Stimulated activated CD8-positive, alpha-beta memory T cell treated with anti-CD3 and anti-CD28 coated beads, Interleukin-15, amount 100 ng/mL, for 4 hours (primary cell): ENCODE results near the gene TCF7L2.

Source experiments
- DNase-seq, 2 donors: peaks; one replicate each; pipeline ENCODE4 v3.0.0-alpha.2; 2020; ENCODE audit warnings: low read depth in 2 of 2

TCF7L2 gene

DNA sequence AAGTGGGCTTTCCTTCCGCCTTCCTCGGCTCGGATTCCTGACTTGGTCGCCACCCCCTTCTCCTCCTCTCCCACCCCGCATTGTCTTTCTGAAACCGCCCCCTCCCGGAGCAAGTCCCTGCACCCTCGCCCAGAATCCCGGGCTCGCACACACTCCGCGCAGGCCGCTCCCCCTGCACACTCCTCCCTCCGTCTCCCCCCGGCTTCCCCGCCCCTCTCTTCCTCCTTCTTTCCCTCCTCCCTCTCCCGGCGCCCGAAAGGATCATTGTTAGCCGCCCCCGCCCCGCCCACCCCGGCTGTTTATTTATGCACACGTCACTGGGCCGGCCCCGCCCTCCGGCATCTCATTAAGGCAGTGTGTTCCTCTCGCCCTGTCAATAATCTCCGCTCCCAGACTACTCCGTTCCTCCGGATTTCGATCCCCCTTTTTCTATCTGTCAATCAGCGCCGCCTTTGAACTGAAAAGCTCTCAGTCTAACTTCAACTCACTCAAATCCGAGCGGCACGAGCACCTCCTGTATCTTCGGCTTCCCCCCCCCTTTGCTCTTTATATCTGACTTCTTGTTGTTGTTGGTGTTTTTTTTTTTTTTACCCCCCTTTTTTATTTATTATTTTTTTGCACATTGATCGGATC lies at the start of gene TCF7L2:
Gene TCF7L2, plus strand, starts transcription at position 373 of the 633 bp plus-strand sequence. CDS start 510 bp downstream, outside the sequence.
- peak; percentile 32 to 42 for DNase-seq

DNA sequence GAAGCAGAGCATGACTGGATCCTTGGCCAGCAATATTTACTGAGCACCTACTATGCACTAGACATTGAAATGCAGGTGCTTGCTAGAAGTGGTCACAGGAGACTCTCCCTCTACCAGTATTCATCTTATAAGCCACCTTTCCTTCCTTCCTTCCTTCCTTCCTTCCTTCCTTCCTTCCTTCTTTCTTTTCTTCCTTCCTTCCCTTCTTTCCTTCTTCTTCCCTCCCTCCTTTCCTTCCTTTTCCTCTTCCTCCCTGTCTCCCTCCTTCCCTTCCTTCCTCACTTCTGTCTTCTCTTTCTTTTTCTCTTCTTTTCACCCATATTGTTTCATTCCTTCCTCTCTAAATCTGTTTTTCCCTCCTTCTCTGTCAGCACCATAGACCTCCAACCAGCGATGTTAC lies 47.3 kb upstream of the TCF7L2 start:
- no peak for DNase-seq

DNA sequence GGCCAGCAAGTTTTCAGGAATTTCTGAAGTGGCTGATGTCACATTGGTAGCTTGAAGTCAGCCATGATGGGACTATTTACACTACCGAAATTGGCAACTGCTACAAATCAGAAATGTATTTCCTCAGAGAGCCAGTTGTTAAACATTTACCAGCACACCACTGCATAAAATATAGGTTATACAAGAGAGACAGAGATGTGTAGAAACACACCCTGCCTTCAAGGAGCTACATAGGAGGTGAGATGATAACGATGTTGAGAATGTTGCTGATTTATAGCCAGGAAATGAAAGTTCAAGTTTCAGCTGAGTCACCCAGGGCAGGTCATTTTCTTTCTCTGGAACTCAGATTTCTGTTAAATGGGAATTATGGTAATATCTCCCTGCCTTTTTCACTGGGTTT lies 46.0 kb upstream of the TCF7L2 start:
- no peak for DNase-seq

DNA sequence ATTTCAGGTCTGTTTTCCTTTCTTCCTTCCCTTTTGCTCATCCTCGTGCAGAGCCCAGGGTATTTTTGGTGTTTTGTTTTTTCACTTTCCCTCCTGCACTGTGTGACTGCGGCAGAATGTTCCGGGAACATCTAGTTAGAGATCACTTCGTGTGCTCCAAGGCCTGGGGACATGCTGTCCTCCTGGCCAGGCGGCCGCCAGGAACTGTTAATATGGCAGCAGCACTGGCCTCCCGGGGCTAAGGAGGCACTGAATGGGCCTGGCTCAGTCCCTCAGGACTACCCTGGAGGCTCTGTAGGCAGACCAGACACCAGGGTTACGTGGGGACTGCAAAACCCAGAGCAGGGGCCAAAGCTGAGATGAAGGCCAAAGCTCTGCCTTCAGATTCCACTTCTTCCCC lies 43.1 kb upstream of the TCF7L2 start:
- no peak for DNase-seq

DNA sequence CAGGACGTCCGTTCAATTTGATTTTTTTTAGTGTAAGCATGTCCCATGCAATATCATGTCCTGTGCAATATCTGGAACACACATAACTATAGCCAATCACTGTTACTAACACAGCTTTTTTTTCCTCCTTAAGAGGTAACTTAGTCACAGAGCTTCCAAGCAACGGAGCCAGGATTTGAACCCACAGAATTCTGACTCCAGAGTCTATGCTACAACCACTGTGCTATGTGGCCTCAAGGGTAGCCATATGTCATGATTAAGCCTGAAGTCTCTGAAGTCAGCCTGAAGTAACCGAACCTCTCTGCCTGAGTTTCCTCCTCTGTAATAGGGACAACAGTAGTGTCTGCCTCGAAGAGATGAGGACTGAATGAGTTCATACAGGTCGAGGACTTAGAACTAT lies 42.2 kb upstream of the TCF7L2 start:
- DNase-seq = no peak

DNA sequence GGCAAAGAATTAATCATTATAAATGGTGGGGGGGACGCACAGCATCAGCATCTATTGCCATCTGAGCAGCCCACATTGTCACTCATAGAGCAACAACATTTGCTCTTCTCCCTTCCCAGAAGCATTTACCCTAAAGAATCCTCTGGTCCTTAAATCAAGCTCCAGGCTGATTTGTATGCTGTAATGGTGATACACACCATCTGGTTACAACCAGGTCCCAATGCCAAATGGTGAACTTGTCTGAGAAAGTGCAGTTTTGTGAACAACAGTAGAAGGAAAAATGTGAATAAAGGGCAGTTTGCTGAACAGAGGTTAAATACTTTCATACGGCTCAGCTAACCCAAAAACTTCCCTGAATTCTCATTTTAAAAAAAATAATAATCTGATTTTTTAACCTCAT lies 38.8 kb upstream of the TCF7L2 start:
- no peak for DNase-seq

DNA sequence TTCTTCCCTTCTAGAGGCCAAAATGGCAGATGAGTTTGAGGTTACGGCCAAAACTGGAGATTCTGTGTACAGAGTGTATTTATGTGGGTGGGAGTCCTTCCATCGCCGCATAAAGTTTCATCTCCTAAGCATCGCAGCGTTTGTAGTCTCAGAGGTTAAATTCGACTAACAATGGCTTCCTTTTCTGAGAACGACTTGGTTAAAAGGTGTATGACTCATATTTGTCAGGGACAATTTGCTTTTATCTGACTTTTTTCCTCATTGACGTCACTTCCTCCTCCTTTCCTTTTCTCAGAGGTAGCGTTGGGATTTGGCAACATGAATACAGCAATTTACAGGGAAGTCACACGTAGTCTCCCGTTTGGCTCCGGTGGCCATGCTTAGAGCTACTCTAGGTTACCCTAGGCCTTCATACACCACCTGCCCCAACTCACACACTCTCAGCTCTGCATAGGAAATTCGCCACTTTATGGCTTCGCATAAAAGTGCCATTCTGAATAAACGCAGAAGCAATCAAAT lies 37.6 kb upstream of the TCF7L2 start:
- DNase-seq = no peak

DNA sequence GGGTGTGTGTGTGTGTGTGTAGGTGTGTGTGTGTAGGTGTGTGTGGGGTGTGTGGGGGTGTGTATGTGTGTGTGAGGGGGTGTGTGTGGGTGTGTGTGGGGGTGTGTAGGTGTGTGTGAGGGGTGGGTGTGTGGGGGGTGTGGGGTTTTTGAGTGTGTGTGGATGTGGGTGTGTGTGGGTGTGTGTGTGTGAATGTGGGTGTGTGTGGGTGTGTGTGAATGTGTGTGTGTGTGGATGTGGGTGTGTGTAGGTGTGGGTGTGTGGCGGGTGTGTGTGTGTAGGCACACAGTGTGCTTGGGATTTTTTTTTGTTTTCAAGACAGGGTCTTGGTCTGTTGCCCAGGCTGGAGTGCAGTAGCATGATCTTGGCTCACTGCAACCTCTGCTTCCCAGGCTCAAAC lies 36.8 kb upstream of the TCF7L2 start:
- DNase-seq = no peak

DNA sequence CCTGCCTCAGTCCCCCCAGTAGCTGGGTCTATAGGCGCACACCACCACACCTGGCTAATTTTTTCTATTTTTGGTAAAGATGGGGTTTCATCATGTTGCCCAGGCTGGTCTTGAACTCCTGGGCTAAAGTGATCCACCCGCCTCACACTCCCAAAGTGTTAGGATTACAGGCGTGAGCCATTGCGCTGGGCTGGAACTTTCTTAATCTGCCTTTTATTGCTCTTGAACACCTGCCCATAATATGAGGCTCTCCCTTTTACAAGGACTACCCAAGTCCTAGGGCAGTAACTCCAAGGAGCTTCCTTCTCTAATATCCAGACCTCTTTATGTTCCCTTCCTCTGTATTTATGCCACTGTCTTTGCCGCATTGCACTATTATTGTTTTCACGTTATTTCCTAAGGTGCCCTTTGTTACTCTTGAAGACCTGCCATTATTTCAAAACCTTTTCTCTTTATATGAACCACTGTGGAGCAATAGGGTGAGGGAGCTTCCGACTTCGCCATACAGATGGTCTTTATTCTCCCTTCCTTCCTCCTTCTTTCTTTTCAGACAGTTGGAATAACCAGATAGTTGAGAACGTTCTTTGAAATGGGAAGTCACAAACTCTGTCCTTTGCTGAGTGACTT lies 36.3 kb upstream of the TCF7L2 start:
- DNase-seq = no peak

DNA sequence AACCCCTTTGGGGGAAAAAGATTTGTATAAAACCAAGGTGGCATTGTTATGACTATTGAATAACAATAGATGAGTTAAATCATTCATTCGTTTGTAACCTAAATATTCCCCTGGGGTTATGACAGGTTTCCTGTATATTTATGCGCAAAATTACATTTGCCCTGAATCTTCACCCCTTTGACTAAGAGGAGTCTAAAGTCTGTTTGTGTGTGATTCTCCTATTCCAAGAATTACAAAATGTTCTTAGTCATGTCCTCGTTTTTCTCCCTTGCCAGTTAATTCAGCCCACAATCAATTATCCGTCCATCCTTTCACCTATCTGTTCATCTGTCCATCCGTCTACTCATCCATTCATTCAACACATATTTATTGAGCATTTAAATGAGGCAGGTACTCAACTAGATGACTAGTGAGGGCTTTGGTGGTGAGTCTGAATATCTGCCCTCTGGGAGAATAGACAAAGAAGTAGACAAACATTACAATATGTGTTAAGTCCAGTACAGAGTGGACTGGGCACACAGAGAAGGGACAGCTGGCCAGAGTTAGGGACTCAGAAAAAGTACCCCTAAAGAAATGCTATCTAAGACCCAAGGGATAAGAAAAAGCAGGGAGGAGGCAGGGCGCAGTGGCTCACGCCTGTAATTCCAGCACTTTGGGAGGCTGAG lies 35.6 kb upstream of the TCF7L2 start:
- DNase-seq = no peak

DNA sequence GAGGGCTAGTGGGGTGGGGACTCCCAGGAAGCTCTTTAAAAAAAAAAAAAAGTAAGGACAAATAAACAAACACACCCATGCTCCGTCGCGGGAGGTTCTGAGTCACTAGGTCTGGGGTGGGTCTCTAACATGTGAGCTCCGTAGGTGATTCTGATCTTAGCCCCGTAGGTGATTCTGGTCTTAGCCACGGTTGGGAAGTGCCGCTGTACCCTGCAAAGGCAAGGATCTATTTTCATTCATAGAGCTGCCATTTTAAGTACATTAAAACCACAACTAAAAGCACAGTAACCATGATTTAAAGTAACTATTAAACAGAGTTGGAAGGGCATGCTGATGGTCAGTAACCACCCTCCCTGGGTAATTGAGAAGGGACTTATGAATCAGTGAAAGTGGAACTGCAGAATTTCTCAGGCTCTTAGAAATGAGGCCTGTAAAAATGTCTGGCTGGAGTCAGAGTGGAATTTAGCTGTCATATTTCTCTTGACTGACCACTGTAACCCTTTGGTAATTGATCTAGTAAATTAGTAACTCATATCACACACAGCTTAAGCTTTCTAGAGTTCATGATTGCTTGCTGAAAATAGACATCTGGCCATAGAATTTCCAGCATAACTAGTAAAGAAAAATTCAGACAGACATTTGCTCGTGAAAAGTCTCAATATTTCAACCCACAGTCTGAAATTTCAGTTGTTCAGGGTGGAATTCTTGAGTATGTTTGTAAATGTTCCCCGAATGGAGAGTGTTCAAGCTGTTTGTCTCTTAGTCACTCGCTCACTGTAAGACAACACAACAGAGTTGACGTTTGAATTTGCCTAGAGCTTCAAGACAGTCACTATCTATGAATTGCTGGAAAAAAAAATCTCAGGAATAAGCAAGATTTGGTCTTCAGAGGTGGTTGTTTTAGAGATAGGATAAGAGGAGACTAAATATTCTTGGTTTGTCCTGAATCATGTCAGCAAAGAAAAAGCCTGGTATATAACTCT lies 34.2 kb upstream of the TCF7L2 start:
- no peak for DNase-seq

DNA sequence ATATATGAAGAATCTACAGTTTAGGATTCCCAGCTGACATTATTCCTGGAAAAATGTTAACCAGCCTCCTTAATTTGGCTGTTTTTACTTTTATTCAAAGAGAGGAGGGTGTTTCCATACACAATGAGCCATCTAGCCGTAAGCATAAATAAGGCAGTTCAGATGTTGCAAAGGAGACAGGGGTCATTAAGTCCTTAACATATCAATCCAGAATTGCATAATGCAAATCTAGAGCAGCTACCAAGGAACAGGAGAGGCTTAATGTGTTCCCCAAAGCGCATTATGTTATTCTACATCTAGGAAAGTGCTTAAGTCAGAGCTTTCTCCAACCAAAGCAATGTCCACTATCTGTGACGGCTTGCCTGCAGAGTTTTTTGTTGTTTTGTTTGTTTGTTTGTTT lies 32.4 kb upstream of the TCF7L2 start:
- no peak for DNase-seq

DNA sequence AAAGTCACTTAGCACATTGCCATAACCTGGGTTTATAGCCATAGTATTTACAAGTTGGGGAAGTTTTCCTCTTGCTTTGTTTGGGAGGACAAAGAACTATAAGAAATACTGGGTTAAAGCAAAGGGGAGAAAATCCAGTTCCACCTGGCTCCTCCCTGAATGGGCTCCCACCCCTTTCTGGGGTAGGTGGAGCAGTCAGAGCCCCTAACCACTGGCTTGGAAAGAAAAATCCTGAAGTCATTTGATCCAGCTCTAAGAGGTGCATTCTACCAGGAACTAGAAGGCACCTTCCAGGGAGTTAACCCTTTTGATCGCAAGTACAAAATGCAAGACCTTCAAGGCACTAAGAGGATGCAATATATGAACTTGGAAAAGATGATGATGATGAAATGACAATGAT lies 31.3 kb upstream of the TCF7L2 start:
- no peak for DNase-seq

DNA sequence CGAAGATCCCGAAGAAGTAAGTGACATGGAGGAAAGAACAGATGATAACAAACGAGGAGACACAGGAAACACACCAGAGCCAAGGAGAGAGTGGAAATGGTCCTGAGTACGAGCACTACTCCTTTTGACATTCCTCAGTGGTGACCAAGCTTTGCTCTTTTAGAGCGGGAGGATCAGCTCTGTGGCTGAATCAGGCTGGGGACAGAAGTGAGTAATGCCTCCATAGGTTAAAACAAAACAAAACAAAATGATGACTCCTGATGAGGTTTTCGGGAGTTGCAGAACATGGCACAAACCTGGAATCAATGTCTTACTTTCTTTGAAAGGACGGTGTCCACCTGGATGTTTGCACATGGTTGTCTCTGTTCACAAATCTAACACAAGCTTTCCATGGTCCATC lies 30.3 kb upstream of the TCF7L2 start:
- no peak for DNase-seq

DNA sequence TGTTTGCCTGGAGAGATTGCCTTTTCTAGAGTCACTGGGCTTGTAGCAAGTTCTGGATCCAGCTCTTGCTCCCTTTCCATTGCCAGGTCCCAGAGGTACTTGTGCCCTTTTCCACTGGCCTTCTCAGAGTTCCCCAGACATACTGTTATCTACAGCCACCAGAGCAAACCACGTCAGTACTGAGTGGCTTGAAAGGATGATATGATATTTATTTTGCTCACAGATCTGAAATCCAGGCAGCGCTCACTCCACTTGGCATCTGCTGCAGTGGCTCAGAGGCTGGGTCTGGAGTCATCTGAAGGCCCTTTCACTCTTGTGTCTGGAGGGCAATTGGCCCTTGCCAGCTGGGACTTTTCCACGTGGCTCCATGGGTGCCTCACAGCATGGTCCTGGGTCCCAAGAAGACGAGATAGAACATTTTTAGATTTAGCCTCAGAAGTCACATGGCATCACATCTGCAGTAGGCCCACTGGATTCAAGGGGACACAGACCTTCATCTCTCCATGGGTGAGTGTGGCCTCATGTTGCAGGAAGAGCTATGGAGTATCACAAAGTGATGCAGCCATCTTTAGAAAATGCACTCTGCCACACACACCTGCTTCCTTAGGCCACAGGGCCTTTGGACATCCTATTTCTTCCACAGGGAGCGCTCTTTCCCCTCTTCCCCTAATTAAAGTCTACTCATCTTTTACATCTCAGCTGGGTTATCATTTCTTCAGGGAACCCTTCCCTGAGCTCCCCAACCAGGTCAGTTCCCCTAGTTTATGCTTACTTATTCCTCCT lies 22.9 kb upstream of the TCF7L2 start:
- DNase-seq = no peak

DNA sequence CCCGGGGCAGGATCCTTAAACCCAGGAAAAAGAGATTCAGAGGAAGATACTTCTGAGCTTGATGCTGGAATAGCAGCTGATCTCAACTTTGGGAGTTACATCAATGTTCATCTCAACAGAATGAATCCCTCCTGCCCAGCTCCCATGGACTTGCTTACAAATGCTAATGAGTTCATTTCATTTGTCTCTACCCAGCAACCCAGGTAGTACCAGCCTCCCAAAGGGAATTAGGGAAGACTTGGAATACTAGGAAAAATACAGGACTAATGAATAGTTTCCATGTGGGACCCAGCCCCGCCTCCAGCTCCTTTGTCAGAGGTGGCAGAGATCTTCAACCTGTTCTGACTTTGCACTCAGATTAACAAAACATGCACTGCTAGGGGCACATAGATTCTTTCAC lies 22.1 kb upstream of the TCF7L2 start:
- no peak for DNase-seq

DNA sequence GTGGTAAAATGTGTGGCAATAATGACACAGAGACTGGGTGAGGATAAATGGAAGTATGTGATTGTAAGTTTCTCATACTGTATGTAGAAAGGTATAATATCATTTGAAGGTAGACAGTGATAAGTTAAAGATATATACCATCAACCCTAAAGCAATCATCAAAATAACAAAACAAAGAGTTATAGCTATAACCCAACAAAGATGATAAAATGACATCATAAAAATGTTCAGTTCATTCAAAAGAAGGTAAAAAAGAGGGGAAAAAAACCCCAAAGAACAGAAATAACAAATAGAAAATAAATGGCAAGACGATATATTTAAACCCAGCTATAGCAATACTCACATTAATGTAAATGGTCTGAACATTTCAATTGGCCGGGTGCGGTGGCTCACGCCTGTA lies 17.4 kb upstream of the TCF7L2 start:
- no peak for DNase-seq

DNA sequence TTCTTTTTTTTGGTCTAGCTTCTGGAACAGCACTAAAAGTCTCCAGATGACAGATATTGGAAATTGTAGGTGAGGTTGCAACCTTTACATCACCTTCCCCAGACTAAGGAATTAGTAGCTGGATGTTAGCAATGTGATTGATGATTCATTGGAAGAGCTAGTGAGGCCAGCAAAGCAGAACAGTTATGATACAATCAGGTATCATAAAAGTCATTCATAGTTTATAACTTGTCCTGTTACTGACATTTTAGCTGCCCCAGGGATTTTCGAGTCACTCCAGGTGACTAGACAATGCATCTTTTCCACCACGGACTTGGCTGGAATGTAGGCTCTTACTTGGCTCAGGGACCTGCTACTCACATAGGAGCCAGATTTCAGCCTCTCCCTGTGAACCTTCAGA lies 15.9 kb upstream of the TCF7L2 start:
- no peak for DNase-seq

DNA sequence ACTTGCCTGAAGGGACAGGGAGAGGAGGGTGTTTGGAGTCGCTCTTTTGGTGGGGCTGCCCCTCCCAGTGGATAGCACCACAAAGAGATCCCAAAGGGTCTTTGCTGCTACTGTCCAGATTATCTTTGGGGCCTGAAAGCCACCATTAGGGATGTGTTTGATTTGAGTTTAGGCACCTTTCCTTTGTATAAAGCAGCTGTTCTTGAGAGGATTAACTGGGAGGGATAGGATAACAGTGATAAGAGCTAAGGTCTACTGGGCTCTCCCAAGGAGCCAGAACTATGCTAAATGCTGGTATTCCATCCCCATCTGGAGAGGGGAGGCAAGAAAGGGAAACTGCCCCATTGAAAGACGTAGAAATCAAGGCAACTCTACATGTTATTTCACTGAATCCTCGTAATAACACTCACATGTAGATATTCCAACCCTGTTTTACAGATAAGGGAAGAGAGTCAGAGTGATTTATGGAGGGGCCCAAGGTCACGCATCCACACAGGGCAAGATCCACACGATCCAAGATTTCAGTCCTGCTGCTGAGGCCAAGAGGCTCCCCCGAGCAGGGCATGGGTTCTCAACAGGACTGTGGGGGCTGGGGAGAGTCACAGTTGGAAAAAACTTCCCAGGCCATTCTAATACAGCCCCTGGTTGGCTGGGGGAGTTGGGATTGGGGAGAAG lies 11.1 kb upstream of the TCF7L2 start:
- DNase-seq = no peak

DNA sequence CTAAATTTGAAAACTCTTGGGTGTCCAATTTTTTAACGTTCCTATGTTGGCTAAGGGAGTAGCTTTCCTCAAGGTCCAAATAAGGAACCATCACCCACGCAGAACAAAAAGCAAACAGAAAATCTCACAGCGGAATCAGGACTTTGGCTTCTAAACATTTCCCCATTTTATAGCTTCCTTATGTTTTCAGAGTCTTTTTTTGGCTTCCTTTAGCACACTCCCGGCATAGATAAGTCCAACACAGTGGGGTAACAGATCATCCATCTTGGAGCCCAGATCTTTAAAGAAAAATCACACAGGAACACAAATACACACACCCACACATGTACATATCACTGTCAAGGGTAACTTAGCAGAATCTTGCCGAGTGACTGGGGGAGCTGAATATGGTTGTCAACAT lies 4.2 kb upstream of the TCF7L2 start:
- DNase-seq = no peak

DNA sequence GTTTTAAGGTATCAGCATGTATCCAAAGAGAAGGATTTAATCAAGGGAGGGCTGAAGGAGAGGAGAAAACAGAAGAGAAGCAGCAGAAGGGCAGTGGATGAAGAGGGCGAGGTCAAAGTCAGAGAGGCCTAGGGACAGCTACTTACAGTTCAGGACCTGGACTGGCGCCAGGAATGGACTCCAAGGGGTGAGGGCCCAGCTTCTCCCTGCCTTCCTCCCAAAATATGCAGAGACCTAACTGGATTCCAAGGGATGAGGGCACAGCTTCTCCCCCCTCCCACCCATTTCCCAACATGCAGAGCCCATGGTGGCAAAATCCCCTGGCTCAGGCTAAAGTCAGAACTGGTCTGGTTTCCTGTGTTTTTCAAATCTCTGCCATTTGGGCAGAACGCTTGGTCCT lies 3.4 kb upstream of the TCF7L2 start:
- DNase-seq = no peak
